GM18907 (cell line): ENCODE measurements around the gene HKDC1.
"Not testable (repeated sequence)": the region's sequence is repeated elsewhere in the genome, so short reads cannot be mapped to it uniquely, and the experiment has no call there.

Experiments used
- ATAC-seq: cut with Tn5 transposase; IDR thresholded peaks from one replicate; pipeline ENCODE4 v1.9.1; 2021; ENCODE audit warnings: mild to moderate bottlenecking, moderate library complexity; ENCODE audit not compliant: unreplicated experiment

HKDC1 gene

GRCh38 chr10:69242040-69242851 is 22.1 kb downstream of the HKDC1 start:
- ATAC-seq, result no peak

- no peak for ATAC-seq
These were observed 22.7 kb downstream of the HKDC1 start for GRCh38 chr10:69242852-69243212.

GRCh38 chr10:69243817-69244216 is 23.7 kb downstream of the HKDC1 start:
- ATAC-seq, result no peak

GRCh38 chr10:69246036-69246435 is 25.9 kb downstream of the HKDC1 start:
- ATAC-seq, result no peak

- no peak for ATAC-seq
These were observed 26.6 kb downstream of the HKDC1 start for GRCh38 chr10:69246581-69247312.

- no peak for ATAC-seq
These were observed 27.2 kb downstream of the HKDC1 start for GRCh38 chr10:69247313-69247710.

- ATAC-seq, result no peak
These were observed 28.1 kb downstream of the HKDC1 start for GRCh38 chr10:69248117-69248730.

GRCh38 chr10:69250041-69250440 is 29.9 kb downstream of the HKDC1 start:
- no peak for ATAC-seq

- ATAC-seq, result not testable (repeated sequence)
These were observed 31.3 kb downstream of the HKDC1 start for GRCh38 chr10:69251417-69251816.

GRCh38 chr10:69253171-69253570 is 33.0 kb downstream of the HKDC1 start:
- no peak for ATAC-seq

GRCh38 chr10:69254877-69255276 is 34.7 kb downstream of the HKDC1 start:
- no peak for ATAC-seq

- no peak for ATAC-seq
These were observed 39.6 kb downstream of the HKDC1 start for GRCh38 chr10:69259547-69260243.

GRCh38 chr10:69261184-69261583 is 41.1 kb downstream of the HKDC1 start:
- ATAC-seq, result no peak

GRCh38 chr10:69262292-69262751 is 42.2 kb downstream of the HKDC1 start:
- peak; percentile 48 for ATAC-seq

GRCh38 chr10:69265521-69265920 is 45.4 kb downstream of the HKDC1 start:
- ATAC-seq, result no peak

- no peak for ATAC-seq
These were observed 48.8 kb downstream of the HKDC1 start for GRCh38 chr10:69268761-69269416.

- no peak for ATAC-seq
These were observed 49.6 kb downstream of the HKDC1 start for GRCh38 chr10:69269761-69270160.

- ATAC-seq, result no peak
These were observed 50.9 kb downstream of the HKDC1 start for GRCh38 chr10:69270990-69271389.

GRCh38 chr10:69272624-69273023 is 52.5 kb downstream of the HKDC1 start:
- ATAC-seq, result no peak

GRCh38 chr10:69275444-69275843 is 55.3 kb downstream of the HKDC1 start:
- ATAC-seq, result no peak

- ATAC-seq, result no peak
These were observed 56.4 kb downstream of the HKDC1 start for GRCh38 chr10:69276503-69276902.
